Epidermal melanocyte (primary cell): ENCODE data around the gene NPY4R2.
"Not testable (repeated sequence)": the region's sequence is repeated elsewhere in the genome, so short reads cannot be mapped to it uniquely, and the experiment has no call there.

Experiments
- DNase-seq: peaks from one replicate; pipeline ENCODE4 v3.0.0; 2011; ENCODE audit warnings: low spot score; ENCODE audit not compliant: insufficient read length

Gene NPY4R2

GRCh38 chr10:47928225-47928624 lies 9.8 kb downstream of the NPY4R2 start:
- not testable (repeated sequence) for DNase-seq

GRCh38 chr10:47932824-47933223 lies 14.4 kb downstream of the NPY4R2 start:
- not testable (repeated sequence) for DNase-seq

GRCh38 chr10:47933462-47933861 lies 15.0 kb downstream of the NPY4R2 start:
- DNase-seq, result not testable (repeated sequence)

- not testable (repeated sequence) for DNase-seq
These were observed 18.3 kb downstream of the NPY4R2 start for GRCh38 chr10:47936772-47937228.

GRCh38 chr10:47937634-47938033 lies 19.2 kb downstream of the NPY4R2 start:
- DNase-seq, result not testable (repeated sequence)

GRCh38 chr10:47940821-47941220 lies 22.4 kb downstream of the NPY4R2 start:
- DNase-seq, result not testable (repeated sequence)

GRCh38 chr10:47941379-47941778 lies 22.9 kb downstream of the NPY4R2 start:
- not testable (repeated sequence) for DNase-seq

GRCh38 chr10:47942351-47943019 lies 24.0 kb downstream of the NPY4R2 start:
- DNase-seq, result not testable (repeated sequence)

GRCh38 chr10:47943328-47943727 lies 24.9 kb downstream of the NPY4R2 start:
- DNase-seq, result not testable (repeated sequence)

GRCh38 chr10:47947424-47947823 lies 29.0 kb downstream of the NPY4R2 start:
- DNase-seq, result not testable (repeated sequence)

- DNase-seq, result not testable (repeated sequence)
These were observed 38.7 kb downstream of the NPY4R2 start for GRCh38 chr10:47957158-47957557.

GRCh38 chr10:47959677-47960076 lies 41.2 kb downstream of the NPY4R2 start:
- DNase-seq, result not testable (repeated sequence)

- not testable (repeated sequence) for DNase-seq
These were observed 42.2 kb downstream of the NPY4R2 start for GRCh38 chr10:47960699-47961098.

GRCh38 chr10:47962785-47963184 lies 44.3 kb downstream of the NPY4R2 start:
- DNase-seq, result not testable (repeated sequence)

- DNase-seq, result not testable (repeated sequence)
These were observed 46.0 kb downstream of the NPY4R2 start for GRCh38 chr10:47964280-47965063.

- DNase-seq, result not testable (repeated sequence)
These were observed 50.5 kb downstream of the NPY4R2 start for GRCh38 chr10:47968988-47969387.

- DNase-seq, result not testable (repeated sequence)
These were observed 51.6 kb downstream of the NPY4R2 start for GRCh38 chr10:47970047-47970446.

GRCh38 chr10:47971598-47971997 lies 53.1 kb downstream of the NPY4R2 start:
- DNase-seq, result not testable (repeated sequence)

- DNase-seq, result not testable (repeated sequence)
These were observed 53.6 kb downstream of the NPY4R2 start for GRCh38 chr10:47972077-47972476.
